Stimulated activated naive CD8-positive, alpha-beta T cell treated with anti-CD3 and anti-CD28 coated beads, Interleukin-15, amount 100 ng/mL, for 72 hours (primary cell): Measurements from ENCODE around the gene CTBP2.
"Not testable (repeated sequence)": the region's sequence is repeated elsewhere in the genome, so short reads cannot be mapped to it uniquely, and the experiment has no call there.

Experiments used
- ATAC-seq: fragments of 150-1000 bp; cut with Tn5 transposase; 2 replicates; pipeline ENCODE4 v1.10.0; 2021; ENCODE audit warnings: mild to moderate bottlenecking, moderate library complexity
- DNase-seq, 2 donors: peaks; one replicate each; pipeline ENCODE4 v3.0.0; 2021 to 2022
- H3K27ac Mint-ChIP-seq, 2 donors: one replicate each; pipeline ENCODE4 v1.8.0; 2022; ENCODE audit warnings: mild to moderate bottlenecking in 2 of 2, mixed read lengths in 2 of 2, moderate library complexity in 2 of 2
- H3K27me3 Mint-ChIP-seq: one replicate; pipeline ENCODE4 v1.8.0; 2022; ENCODE audit warnings: mixed read lengths
- H3K4me1 Mint-ChIP-seq: one replicate; pipeline ENCODE4 v1.8.0; 2022; ENCODE audit warnings: mild to moderate bottlenecking, mixed read lengths
- H3K4me3 Mint-ChIP-seq, 2 donors: one replicate each; pipeline ENCODE4 v1.8.0; 2022; ENCODE audit warnings: mild to moderate bottlenecking in 2 of 2, mixed read lengths in 2 of 2, moderate library complexity in 1 of 2
- H3K9me3 Mint-ChIP-seq, 2 donors: one replicate each; pipeline ENCODE4 v1.8.0; 2022; ENCODE audit warnings: mixed read lengths in 2 of 2

CTBP2 gene

GRCh38 chr10:125166658-125167057, 6.3 kb upstream of the CTBP2 start:
- DNase-seq (no peak), ATAC-seq (no peak)
- Mint-ChIP-seq H3K9me3 (no peaks in the 10 kb centered on the region), H3K27me3 (peaks cover 36% of the 10 kb centered on the region), H3K4me1 (no peaks in the 10 kb centered on the region), H3K27ac (no peak overlapping the region), H3K4me3 (no peak overlapping the region)

- no peaks in the 10 kb centered on the region for H3K9me3 Mint-ChIP-seq
- DNase-seq (no peak), ATAC-seq (no peak)
- H3K4me1 Mint-ChIP-seq, result no peaks in the 10 kb centered on the region
- H3K4me3 Mint-ChIP-seq, result no peak overlapping the region
- peaks cover 44% of the 10 kb centered on the region for H3K27me3 Mint-ChIP-seq
- no peak overlapping the region for H3K27ac Mint-ChIP-seq
Observed at GRCh38 chr10:125165584-125166573, 5.5 kb upstream of the CTBP2 start.

- H3K4me1 Mint-ChIP-seq, result no peaks in the 10 kb centered on the region
- H3K9me3 Mint-ChIP-seq, result no peaks in the 10 kb centered on the region
- no peak overlapping the region for H3K4me3 Mint-ChIP-seq
- no peak overlapping the region for H3K27ac Mint-ChIP-seq
- DNase-seq (no peak), ATAC-seq (no peak)
- peaks cover 39% of the 10 kb centered on the region for H3K27me3 Mint-ChIP-seq
Observed at GRCh38 chr10:125164421-125164820, 4.1 kb upstream of the CTBP2 start.

GRCh38 chr10:125163803-125164202, 3.4 kb upstream of the CTBP2 start:
- DNase-seq (no peak), ATAC-seq (no peak)
- H3K9me3 Mint-ChIP-seq, result no peaks in the 10 kb centered on the region
- H3K27ac Mint-ChIP-seq, result no peak overlapping the region
- no peaks in the 10 kb centered on the region for H3K4me1 Mint-ChIP-seq
- H3K27me3 Mint-ChIP-seq, result peaks cover 39% of the 10 kb centered on the region
- no peak overlapping the region for H3K4me3 Mint-ChIP-seq

GRCh38 chr10:125163312-125163711, 2.9 kb upstream of the CTBP2 start:
- not testable (repeated sequence) for ATAC-seq, H3K4me1 Mint-ChIP-seq, H3K9me3 Mint-ChIP-seq, H3K27ac Mint-ChIP-seq, DNase-seq, H3K4me3 Mint-ChIP-seq
- peaks cover 44% of the 10 kb centered on the region for H3K27me3 Mint-ChIP-seq

GRCh38 chr10:125162120-125162931, 2.0 kb upstream of the CTBP2 start:
- H3K4me3 Mint-ChIP-seq, result peak overlapping the region; percentile 64 to 81
- H3K4me1 Mint-ChIP-seq, result no peaks in the 10 kb centered on the region
- H3K27me3 Mint-ChIP-seq, result peaks cover 53% of the 10 kb centered on the region
- ATAC-seq, result no peak
- no peaks in the 10 kb centered on the region for H3K9me3 Mint-ChIP-seq
- no peak overlapping the region for H3K27ac Mint-ChIP-seq
- DNase-seq, result no peak

- Mint-ChIP-seq H3K4me1 (no peaks in the 10 kb centered on the region), H3K27ac (no peak overlapping the region), H3K27me3 (peaks cover 60% of the 10 kb centered on the region), H3K4me3 (peak overlapping the region; percentile 64 to 81), H3K9me3 (no peaks in the 10 kb centered on the region)
- DNase-seq, result no peak
- no peak for ATAC-seq
Observed at GRCh38 chr10:125161707-125162119, 1.4 kb upstream of the CTBP2 start.

- ATAC-seq (peak; percentile 66), DNase-seq (peak in 1 of 2 donors; percentile 31)
- H3K9me3 Mint-ChIP-seq, result no peaks in the 10 kb centered on the region
- peak overlapping the region; percentile 64 to 81 for H3K4me3 Mint-ChIP-seq
- no peaks in the 10 kb centered on the region for H3K4me1 Mint-ChIP-seq
- peaks cover 66% of the 10 kb centered on the region for H3K27me3 Mint-ChIP-seq
- no peak overlapping the region for H3K27ac Mint-ChIP-seq
Observed at GRCh38 chr10:125160856-125161706, 718 bp upstream of the CTBP2 start.

- DNase-seq (no peak), ATAC-seq (no peak)
- H3K27me3 Mint-ChIP-seq, result peaks cover 79% of the 10 kb centered on the region
- H3K4me3 Mint-ChIP-seq, result peak overlapping the region; percentile 26 to 44
- H3K9me3 Mint-ChIP-seq, result no peaks in the 10 kb centered on the region
- H3K27ac Mint-ChIP-seq, result no peak overlapping the region
- no peaks in the 10 kb centered on the region for H3K4me1 Mint-ChIP-seq
Observed at GRCh38 chr10:125159486-125159931, 854 bp downstream of the CTBP2 start.

GRCh38 chr10:125158601-125159485, 1.5 kb downstream of the CTBP2 start:
- Mint-ChIP-seq H3K4me1 (no peaks in the 10 kb centered on the region), H3K27ac (no peak overlapping the region), H3K4me3 (peak overlapping the region; percentile 42 to 69), H3K27me3 (peaks cover 79% of the 10 kb centered on the region), H3K9me3 (no peaks in the 10 kb centered on the region)
- peak; percentile 56 for ATAC-seq
- DNase-seq, result peak in 1 of 2 donors; percentile 20

- H3K27me3 Mint-ChIP-seq, result peaks cover 82% of the 10 kb centered on the region
- H3K4me3 Mint-ChIP-seq, result peak overlapping the region; percentile 42 to 69
- no peak for ATAC-seq
- DNase-seq, result no peak
- no peaks in the 10 kb centered on the region for H3K9me3 Mint-ChIP-seq
- H3K4me1 Mint-ChIP-seq, result no peaks in the 10 kb centered on the region
- H3K27ac Mint-ChIP-seq, result no peak overlapping the region
Observed at GRCh38 chr10:125158275-125158600, 2.1 kb downstream of the CTBP2 start.

GRCh38 chr10:125157505-125157904, 2.9 kb downstream of the CTBP2 start:
- Mint-ChIP-seq H3K27ac (no peak overlapping the region), H3K27me3 (peaks cover 82% of the 10 kb centered on the region), H3K9me3 (no peaks in the 10 kb centered on the region), H3K4me3 (no peak overlapping the region), H3K4me1 (no peaks in the 10 kb centered on the region)
- ATAC-seq (no peak), DNase-seq (no peak)

GRCh38 chr10:125156739-125157480, 3.5 kb downstream of the CTBP2 start:
- DNase-seq, result no peak
- H3K9me3 Mint-ChIP-seq, result no peaks in the 10 kb centered on the region
- H3K4me1 Mint-ChIP-seq, result no peaks in the 10 kb centered on the region
- H3K4me3 Mint-ChIP-seq, result no peak overlapping the region
- ATAC-seq, result no peak
- peaks cover 80% of the 10 kb centered on the region for H3K27me3 Mint-ChIP-seq
- no peak overlapping the region for H3K27ac Mint-ChIP-seq

- H3K27me3 Mint-ChIP-seq, result peaks cover 73% of the 10 kb centered on the region
- ATAC-seq (no peak), DNase-seq (no peak)
- no peaks in the 10 kb centered on the region for H3K4me1 Mint-ChIP-seq
- no peak overlapping the region for H3K4me3 Mint-ChIP-seq
- H3K9me3 Mint-ChIP-seq, result no peaks in the 10 kb centered on the region
- H3K27ac Mint-ChIP-seq, result no peak overlapping the region
Observed at GRCh38 chr10:125156196-125156595, 4.2 kb downstream of the CTBP2 start.
